Measurements from ENCODE around the gene SLC4A11. TPM values are rescaled to one million over a fixed set of nuclear protein-coding genes. Genes with fewer than 3 reads are reported as not detected.

The SLC4A11 gene
- total and polyA plus RNA-seq, 10 of the 15 experiments (the other 5 are each of a cell fraction or from before 2014, with no cell fraction given), result 0.07 to 2.3 (median 1.1) TPM

DNA sequence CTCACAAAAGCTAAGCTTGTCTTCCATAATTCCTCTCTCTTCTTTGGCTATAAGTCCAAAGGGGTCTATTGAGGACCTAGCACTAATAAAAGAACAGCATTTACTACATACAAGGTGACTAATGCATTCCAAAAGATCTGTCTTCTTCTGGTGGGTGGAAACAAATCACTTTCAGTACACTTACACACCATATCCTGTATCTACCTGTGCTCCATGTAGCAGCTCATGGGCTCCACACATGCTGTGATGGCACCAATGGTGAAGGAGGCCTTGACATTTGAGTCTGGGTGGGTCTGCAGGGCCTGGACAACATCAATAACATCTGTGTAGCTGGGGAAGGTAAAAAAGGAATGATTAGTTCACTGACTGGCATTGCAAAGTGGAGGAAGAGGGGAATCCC, 42.4 kb upstream of the SLC4A11 start:
- POLR2A ChIA-PET, result no interaction called here
- no peak overlapping the region for H3K27ac ChIP-seq (ENCODE audit: control insufficient read depth, insufficient read depth)
- no peak overlapping the region for H3K4me2 ChIP-seq (ENCODE audit: control insufficient read depth, insufficient read depth)
- no peak overlapping the region for H3K4me3 ChIP-seq
- BruUV-seq (replicated peaks), result no TSS peak
- DNase-seq (ENCODE audit: low read depth, low spot score), result no peak
- H3K4me1 ChIP-seq (ENCODE audit: control insufficient read depth, insufficient read depth, low read length), result no peaks in the 10 kb centered on the region
- H3K9me3 ChIP-seq (replicated peaks; ENCODE audit: control insufficient read depth, insufficient read depth, low read length), result no peaks in the 10 kb centered on the region
- SMC1A ChIA-PET (ENCODE audit: uncharacterized antibody, unreplicated experiment), result interaction anchor here (0.9 kb wide), 1 partner anchor 35 kb away, joined by 3 read pairs; no protein-coding TSS in a partner anchor
- CTCF ChIA-PET, result no interaction called here
- H3K9ac ChIP-seq (ENCODE audit: control insufficient read depth, insufficient read depth, low read length), result no peak overlapping the region
- ATAC-seq, result no peak
- RAD21 ChIA-PET (ENCODE audit: unreplicated experiment), result interaction anchor here (0.5 to 1.0 kb wide), 2 partner anchors 119 to 1199 kb away, joined by 3 read pairs; no protein-coding TSS in a partner anchor
- intact Hi-C loops (cut with micrococcal nuclease; ENCODE audit: unreplicated experiment), result no loop called here
- no peaks in the 10 kb centered on the region for H3K27me3 ChIP-seq (replicated peaks in 1 of 2; ENCODE audit: control insufficient read depth in 2 of 2, insufficient read depth in 2 of 2, low read length in 1 of 2)
- FAIRE-seq, result no peak
- TF ChIP-seq ZNF622 (IDR thresholded peaks at IDR 0.05) (no peak), NFXL1 (IDR thresholded peaks at IDR 0.05; ENCODE audit: borderline replicate concordance) (no peak), PAX5 (IDR thresholded peaks at IDR 0.05; ENCODE audit: borderline replicate concordance, low read depth, low read length) (no peak), BHLHE40 (IDR thresholded peaks at IDR 0.05; ENCODE audit: borderline replicate concordance in 1 of 2, low read depth in 2 of 2, low read length in 1 of 2) (no peak), CREB1 (IDR thresholded peaks at IDR 0.05; ENCODE audit: low read depth) (no peak), PML (IDR thresholded peaks at IDR 0.05; ENCODE audit: low read length) (no peak), NBN (IDR thresholded peaks at IDR 0.05) (no peak), SREBF1 (IDR thresholded peaks at IDR 0.05; ENCODE audit: low read length) (no peak)
- TF ChIP-seq, protein P1, sequence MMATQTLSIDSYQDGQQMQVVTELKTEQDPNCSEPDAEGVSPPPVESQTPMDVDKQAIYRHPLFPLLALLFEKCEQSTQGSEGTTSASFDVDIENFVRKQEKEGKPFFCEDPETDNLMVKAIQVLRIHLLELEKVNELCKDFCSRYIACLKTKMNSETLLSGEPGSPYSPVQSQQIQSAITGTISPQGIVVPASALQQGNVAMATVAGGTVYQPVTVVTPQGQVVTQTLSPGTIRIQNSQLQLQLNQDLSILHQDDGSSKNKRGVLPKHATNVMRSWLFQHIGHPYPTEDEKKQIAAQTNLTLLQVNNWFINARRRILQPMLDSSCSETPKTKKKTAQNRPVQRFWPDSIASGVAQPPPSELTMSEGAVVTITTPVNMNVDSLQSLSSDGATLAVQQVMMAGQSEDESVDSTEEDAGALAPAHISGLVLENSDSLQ (IDR thresholded peaks at IDR 0.05), result no peak
- TF ChIP-seq, protein P2, sequence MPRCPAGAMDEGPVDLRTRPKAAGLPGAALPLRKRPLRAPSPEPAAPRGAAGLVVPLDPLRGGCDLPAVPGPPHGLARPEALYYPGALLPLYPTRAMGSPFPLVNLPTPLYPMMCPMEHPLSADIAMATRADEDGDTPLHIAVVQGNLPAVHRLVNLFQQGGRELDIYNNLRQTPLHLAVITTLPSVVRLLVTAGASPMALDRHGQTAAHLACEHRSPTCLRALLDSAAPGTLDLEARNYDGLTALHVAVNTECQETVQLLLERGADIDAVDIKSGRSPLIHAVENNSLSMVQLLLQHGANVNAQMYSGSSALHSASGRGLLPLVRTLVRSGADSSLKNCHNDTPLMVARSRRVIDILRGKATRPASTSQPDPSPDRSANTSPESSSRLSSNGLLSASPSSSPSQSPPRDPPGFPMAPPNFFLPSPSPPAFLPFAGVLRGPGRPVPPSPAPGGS (IDR thresholded peaks at IDR 0.05; ENCODE audit: borderline replicate concordance, insufficient read depth, low read depth, low read length, poor library complexity, severe bottlenecking), result no peak
- TF ChIP-seq, protein P3, sequence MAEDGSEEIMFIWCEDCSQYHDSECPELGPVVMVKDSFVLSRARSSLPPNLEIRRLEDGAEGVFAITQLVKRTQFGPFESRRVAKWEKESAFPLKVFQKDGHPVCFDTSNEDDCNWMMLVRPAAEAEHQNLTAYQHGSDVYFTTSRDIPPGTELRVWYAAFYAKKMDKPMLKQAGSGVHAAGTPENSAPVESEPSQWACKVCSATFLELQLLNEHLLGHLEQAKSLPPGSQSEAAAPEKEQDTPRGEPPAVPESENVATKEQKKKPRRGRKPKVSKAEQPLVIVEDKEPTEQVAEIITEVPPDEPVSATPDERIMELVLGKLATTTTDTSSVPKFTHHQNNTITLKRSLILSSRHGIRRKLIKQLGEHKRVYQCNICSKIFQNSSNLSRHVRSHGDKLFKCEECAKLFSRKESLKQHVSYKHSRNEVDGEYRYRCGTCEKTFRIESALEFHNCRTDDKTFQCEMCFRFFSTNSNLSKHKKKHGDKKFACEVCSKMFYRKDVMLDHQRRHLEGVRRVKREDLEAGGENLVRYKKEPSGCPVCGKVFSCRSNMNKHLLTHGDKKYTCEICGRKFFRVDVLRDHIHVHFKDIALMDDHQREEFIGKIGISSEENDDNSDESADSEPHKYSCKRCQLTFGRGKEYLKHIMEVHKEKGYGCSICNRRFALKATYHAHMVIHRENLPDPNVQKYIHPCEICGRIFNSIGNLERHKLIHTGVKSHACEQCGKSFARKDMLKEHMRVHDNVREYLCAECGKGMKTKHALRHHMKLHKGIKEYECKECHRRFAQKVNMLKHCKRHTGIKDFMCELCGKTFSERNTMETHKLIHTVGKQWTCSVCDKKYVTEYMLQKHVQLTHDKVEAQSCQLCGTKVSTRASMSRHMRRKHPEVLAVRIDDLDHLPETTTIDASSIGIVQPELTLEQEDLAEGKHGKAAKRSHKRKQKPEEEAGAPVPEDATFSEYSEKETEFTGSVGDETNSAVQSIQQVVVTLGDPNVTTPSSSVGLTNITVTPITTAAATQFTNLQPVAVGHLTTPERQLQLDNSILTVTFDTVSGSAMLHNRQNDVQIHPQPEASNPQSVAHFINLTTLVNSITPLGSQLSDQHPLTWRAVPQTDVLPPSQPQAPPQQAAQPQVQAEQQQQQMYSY (CRISPR knock-in tag; IDR thresholded peaks at IDR 0.05), result no peak
- TF ChIP-seq, protein P4, sequence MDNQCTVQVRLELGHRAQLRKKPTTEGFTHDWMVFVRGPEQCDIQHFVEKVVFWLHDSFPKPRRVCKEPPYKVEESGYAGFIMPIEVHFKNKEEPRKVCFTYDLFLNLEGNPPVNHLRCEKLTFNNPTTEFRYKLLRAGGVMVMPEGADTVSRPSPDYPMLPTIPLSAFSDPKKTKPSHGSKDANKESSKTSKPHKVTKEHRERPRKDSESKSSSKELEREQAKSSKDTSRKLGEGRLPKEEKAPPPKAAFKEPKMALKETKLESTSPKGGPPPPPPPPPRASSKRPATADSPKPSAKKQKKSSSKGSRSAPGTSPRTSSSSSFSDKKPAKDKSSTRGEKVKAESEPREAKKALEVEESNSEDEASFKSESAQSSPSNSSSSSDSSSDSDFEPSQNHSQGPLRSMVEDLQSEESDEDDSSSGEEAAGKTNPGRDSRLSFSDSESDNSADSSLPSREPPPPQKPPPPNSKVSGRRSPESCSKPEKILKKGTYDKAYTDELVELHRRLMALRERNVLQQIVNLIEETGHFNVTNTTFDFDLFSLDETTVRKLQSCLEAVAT (IDR thresholded peaks at IDR 0.05), result no peak
- H3K36me3 ChIP-seq (ENCODE audit: control insufficient read depth in 2 of 2, insufficient read depth in 2 of 2, low read length in 1 of 2), result no peaks in the 10 kb centered on the region
- H2AFZ ChIP-seq (ENCODE audit: control insufficient read depth, low read depth, low read length), result no peak overlapping the region
- in situ Hi-C loops (cut with MboI), result no loop called here
- no peaks in the 10 kb centered on the region for H3K79me2 ChIP-seq (ENCODE audit: control insufficient read depth, insufficient read depth, low read length)
- H4K20me1 ChIP-seq (ENCODE audit: control insufficient read depth, insufficient read depth), result no peaks in the 10 kb centered on the region

Data from GM12878 (cell line).